Small intestine (tissue), 7 donors: ENCODE measurements around the gene ERGIC2. TPM values are rescaled to one million over a fixed set of nuclear protein-coding genes. Genes with fewer than 3 reads are reported as not detected.

Experiments used
- DNase-seq, 2 donors: peaks; one replicate each; pipeline versions ENCODE4 v3.0.0 to v3.0.0-alpha.2; 2013
- FAIRE-seq: peaks from 2 replicates; lab custom pipeline; 2012; peaks lifted over from hg19 to GRCh38; lab: Jason Lieb, UNC
- H3K27ac ChIP-seq, 3 donors: one replicate each; pipeline ENCODE4 v1.5.1; 2013; ENCODE audit warnings: low read length in 2 of 3, mild to moderate bottlenecking in 2 of 3, control low read depth in 1 of 3, inconsistent platforms in 1 of 3, low read depth in 1 of 3, moderate library complexity in 1 of 3
- H3K27me3 ChIP-seq, 3 donors: one replicate each; pipeline ENCODE4 v1.6.1; 2013; ENCODE audit warnings: low read length in 3 of 3, inconsistent platforms in 1 of 3; ENCODE audit not compliant: control insufficient read depth in 3 of 3, insufficient read depth in 3 of 3
- H3K36me3 ChIP-seq, 3 donors: one replicate each; pipeline ENCODE4 v1.6.1; 2013; ENCODE audit warnings: low read length in 3 of 3, inconsistent platforms in 1 of 3, low read depth in 1 of 3, mild to moderate bottlenecking in 1 of 3, moderate library complexity in 1 of 3; ENCODE audit not compliant: control insufficient read depth in 3 of 3, insufficient read depth in 2 of 3
- H3K4me1 ChIP-seq, 3 donors: one replicate each; pipeline ENCODE4 v1.6.1; 2013; ENCODE audit warnings: low read length in 2 of 3, inconsistent platforms in 1 of 3, low read depth in 1 of 3, mild to moderate bottlenecking in 1 of 3, moderate library complexity in 1 of 3; ENCODE audit not compliant: control insufficient read depth in 3 of 3, insufficient read depth in 2 of 3
- H3K4me3 ChIP-seq, 3 donors: one replicate each; pipeline ENCODE4 v1.5.1; 2013; ENCODE audit warnings: low read length in 3 of 3, control low read depth in 1 of 3, inconsistent platforms in 1 of 3, low read depth in 1 of 3, mild to moderate bottlenecking in 1 of 3, moderate library complexity in 1 of 3
- H3K9me3 ChIP-seq, 2 donors: one replicate each; pipeline ENCODE4 v1.6.1; 2013; ENCODE audit warnings: low read depth in 1 of 2, low read length in 1 of 2; ENCODE audit not compliant: control insufficient read depth in 2 of 2, insufficient read depth in 1 of 2
- WGBS, 3 donors: extraction: QIAGEN DNeasy Blood & Tissue Kit; methylation state at CpG; one replicate each; pipeline ENCODE4 v1.1.7; 2013; 5-methylcytosine and 5-hydroxymethylcytosine counted together
- polyA plus RNA-seq, 4 donors: library from polyadenylated mRNA; stranded (reverse) in 3 of 4; unstranded in 1 of 4; fragments of 200-250 nt in 3 of 4; fragments of 120-200 nt in 1 of 4; gene quantifications; one replicate each; pipeline versions ENCODE4 v1.2.1 to v1.2.3, GENCODE V29; 2013
- donor health status: healthy with polysubstance abuse.
- donor health status: control.
- donor health status: control.
- donor health status: Bipolar disorder and iron deficiency.
- donor health status: healthy.

Gene ERGIC2
- polyA plus RNA-seq, 4 donors: 10.8 to 59.9 (median 24.1) TPM

- 94 to 100% (median 96%) methylated on average over 1 of the region's 1 CpG for WGBS, 3 donors
These were observed 51.6 kb downstream of the ERGIC2 start for GRCh38 chr12:29329411-29329810.

DNA sequence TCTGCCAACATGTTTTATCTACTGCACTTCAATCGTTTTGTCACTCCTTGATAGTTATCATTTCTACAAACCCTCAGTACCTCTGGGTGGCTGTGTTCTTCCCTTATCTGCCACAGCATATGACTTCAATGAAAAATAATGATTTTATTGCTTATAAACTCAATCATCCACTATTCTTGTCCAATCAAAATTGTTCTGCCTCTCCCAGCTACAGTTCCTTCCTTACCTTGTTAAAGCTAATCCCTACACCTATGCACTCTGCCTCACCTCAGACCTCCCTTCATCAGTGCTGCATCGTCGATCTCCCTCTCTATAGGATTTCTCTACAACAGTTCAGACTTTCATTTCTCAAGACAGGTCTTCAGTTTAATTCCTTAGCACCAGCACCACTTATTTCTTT is 58.8 kb downstream of the ERGIC2 start:
- peaks cover 0 to 2% of the 10 kb centered on the region in 2 donors for H3K9me3 ChIP-seq
- WGBS, 3 donors: 14 to 70% (median 43%) methylated on average over 3 of the region's 3 CpGs
- no peaks in the 10 kb centered on the region for H3K27me3 ChIP-seq
- peak in 1 of 2 donors; percentile 67 for DNase-seq
- H3K4me1 ChIP-seq: peaks cover 0 to 5% (median 0%) of the 10 kb centered on the region in 3 donors
- no peak overlapping the region for H3K4me3 ChIP-seq
- no peak for FAIRE-seq
- peak overlapping the region in 1 of 3 donors; percentile 24 for H3K27ac ChIP-seq
- peaks cover 0 to 9% (median 0%) of the 10 kb centered on the region in 3 donors for H3K36me3 ChIP-seq

More at GRCh38 chr12:29329411-29329810, 51.6 kb downstream of the ERGIC2 start:
- DNase-seq: no peak
- no peak overlapping the region for H3K27ac ChIP-seq
- no peak overlapping the region for H3K4me3 ChIP-seq
- H3K9me3 ChIP-seq: no peaks in the 10 kb centered on the region
- no peaks in the 10 kb centered on the region for H3K27me3 ChIP-seq
- no peaks in the 10 kb centered on the region for H3K4me1 ChIP-seq
- FAIRE-seq: no peak
- H3K36me3 ChIP-seq: peaks cover 0 to 2% (median 0%) of the 10 kb centered on the region in 3 donors

DNA sequence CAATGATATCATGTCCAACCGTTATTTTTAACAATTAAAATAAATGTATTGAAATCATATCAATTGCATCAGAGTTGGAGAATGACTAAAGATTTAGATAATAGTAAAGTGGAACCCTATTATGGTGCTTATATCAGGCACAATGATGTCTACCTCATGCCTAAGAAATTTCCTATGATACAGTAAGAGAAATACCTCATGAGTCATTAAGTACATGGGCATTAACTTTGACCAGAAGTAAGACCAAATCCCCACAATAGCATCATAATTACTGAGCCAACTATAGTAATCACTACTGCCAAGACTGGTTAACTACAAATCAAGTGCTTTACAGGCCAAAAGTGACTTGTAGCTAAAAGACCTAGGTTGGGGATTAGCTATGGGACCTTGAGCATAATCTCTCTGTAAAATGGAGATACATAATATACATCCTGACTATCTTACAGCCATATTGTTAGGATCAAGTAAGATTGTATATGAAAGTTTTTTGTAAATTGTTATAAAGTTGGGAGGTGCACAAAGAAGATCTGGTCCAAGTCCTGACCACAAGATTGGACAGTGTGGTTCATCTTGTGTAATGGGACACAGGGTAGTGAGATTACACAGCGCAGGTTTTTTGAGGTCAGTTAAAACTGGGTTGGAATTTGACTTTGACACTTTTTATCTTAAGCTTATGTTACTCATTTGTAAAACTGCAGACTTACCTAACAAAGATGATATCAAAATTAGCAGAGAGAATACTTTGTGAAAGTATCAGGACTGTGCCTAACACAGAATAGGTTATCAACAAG is 60.5 kb downstream of the ERGIC2 start:
- H3K36me3 ChIP-seq: peaks cover 0 to 11% (median 0%) of the 10 kb centered on the region in 3 donors
- no peaks in the 10 kb centered on the region for H3K27me3 ChIP-seq
- peak overlapping the region in 1 of 3 donors; percentile 41 for H3K27ac ChIP-seq
- FAIRE-seq: no peak
- peaks cover 0 to 2% of the 10 kb centered on the region in 2 donors for H3K9me3 ChIP-seq
- DNase-seq: peak; percentile 13 to 31
- H3K4me1 ChIP-seq: peaks cover 0 to 5% (median 0%) of the 10 kb centered on the region in 3 donors
- H3K4me3 ChIP-seq: no peak overlapping the region
- 56 to 81% (median 59%) methylated on average over 2 of the region's 2 CpGs for WGBS, 3 donors

DNA sequence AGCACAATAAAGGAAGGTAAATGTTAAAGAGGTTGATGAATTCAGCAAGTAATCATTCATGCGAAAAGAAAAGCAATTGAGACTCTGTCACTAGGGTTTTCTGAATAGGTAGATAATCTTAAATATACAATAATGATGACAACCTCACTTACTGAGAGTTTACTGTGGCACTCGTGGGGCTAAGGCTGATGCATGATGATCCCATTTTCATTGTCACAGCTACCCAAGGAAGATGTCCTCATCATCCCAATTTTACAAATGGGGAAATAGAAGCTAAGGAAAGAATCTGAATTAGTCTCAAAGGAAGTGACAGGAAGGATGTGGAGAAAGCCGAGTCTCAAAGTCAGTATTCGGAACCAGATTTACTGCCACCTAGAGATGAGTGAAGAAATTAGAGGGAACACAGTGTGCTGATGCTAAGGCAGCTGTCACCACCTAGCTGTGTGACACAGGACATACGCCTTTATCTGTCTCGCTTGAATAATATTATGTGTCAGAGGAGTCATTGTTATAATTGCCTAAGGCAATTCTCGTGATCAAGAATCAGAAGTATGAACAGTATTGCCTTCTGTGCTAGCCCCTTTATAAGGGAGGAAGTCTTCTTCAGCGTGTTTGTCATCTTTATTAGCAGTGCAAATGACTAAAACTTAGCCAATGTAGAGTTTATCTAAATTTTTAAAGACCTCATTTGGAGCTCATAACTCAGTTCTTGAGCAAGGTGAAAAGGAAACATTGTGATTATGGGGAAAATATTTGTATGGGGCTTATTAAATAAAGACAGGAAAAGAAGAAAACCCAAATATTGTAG is 63.2 kb downstream of the ERGIC2 start:
- WGBS, 3 donors: 23 to 31% (median 27%) methylated on average over 8 of the region's 8 CpGs
- H3K9me3 ChIP-seq: no peaks in the 10 kb centered on the region
- no peak overlapping the region for H3K4me3 ChIP-seq
- FAIRE-seq: no peak
- H3K27ac ChIP-seq: no peak overlapping the region
- peaks cover 0 to 5% (median 0%) of the 10 kb centered on the region in 3 donors for H3K4me1 ChIP-seq
- H3K36me3 ChIP-seq: peaks cover 0 to 3% (median 0%) of the 10 kb centered on the region in 3 donors
- no peaks in the 10 kb centered on the region for H3K27me3 ChIP-seq
- peak; percentile 80 to 87 for DNase-seq

GRCh38 chr12:29316752-29317151 is 64.2 kb downstream of the ERGIC2 start:
- Histone ChIP-seq H3K9me3 (no peaks in the 10 kb centered on the region), H3K4me3 (no peak overlapping the region), H3K36me3 (peaks cover 0 to 3% (median 2%) of the 10 kb centered on the region in 3 donors), H3K27ac (no peak overlapping the region), H3K4me1 (peaks cover 0 to 5% (median 0%) of the 10 kb centered on the region in 3 donors), H3K27me3 (no peaks in the 10 kb centered on the region)
- FAIRE-seq (no peak), DNase-seq (peak in 1 of 2 donors; percentile 13)
- 41 to 61% (median 51%) methylated on average over 4 of the region's 4 CpGs for WGBS, 3 donors

- no peak for DNase-seq
- Histone ChIP-seq H3K36me3 (peaks cover 0 to 3% (median 2%) of the 10 kb centered on the region in 3 donors), H3K9me3 (no peaks in the 10 kb centered on the region), H3K4me3 (no peak overlapping the region), H3K4me1 (peaks cover 0 to 5% (median 0%) of the 10 kb centered on the region in 3 donors), H3K27ac (no peak overlapping the region), H3K27me3 (no peaks in the 10 kb centered on the region)
- FAIRE-seq: no peak
- WGBS, 3 donors: 51 to 80% (median 67%) methylated on average over 2 of the region's 2 CpGs
These were observed 66.6 kb downstream of the ERGIC2 start for GRCh38 chr12:29314416-29314815.

- no peaks in the 10 kb centered on the region for H3K4me1 ChIP-seq
- no peak overlapping the region for H3K27ac ChIP-seq
- H3K4me3 ChIP-seq: no peak overlapping the region
- no peaks in the 10 kb centered on the region for H3K27me3 ChIP-seq
- peaks cover 0 to 3% (median 0%) of the 10 kb centered on the region in 3 donors for H3K36me3 ChIP-seq
- 27 to 77% (median 61%) methylated on average over 4 of the region's 4 CpGs for WGBS, 3 donors
- FAIRE-seq (no peak), DNase-seq (peak in 1 of 2 donors; percentile 16)
- H3K9me3 ChIP-seq: no peaks in the 10 kb centered on the region
These were observed 70.1 kb downstream of the ERGIC2 start for GRCh38 chr12:29310899-29311298.

DNA sequence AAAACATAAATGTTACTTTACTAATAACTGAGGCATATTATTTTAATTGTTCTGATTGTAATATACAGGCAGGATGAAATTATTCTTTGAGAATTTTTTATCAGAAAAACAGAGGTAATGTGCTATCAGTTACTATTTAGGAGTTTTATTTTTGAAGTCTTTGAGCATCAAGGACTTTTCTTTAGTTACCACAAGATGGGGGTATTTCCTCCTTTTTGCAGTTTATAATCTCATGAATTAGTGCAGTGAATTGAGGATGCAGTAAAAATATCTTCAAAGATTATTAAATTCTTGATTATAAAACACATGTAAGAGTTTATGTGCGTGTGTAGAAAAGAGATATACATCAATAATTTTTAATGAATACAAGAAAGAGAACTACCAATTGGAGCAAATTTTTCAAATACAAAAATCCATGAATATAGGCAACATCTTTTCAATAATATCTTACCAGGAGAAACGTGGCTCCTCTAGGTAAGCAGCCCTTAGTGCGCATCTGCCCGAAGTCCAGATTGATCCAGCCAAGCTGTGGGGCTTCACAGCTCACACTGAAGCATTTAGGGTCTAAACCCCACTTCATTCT is 71.6 kb downstream of the ERGIC2 start:
- H3K4me3 ChIP-seq: no peak overlapping the region
- DNase-seq (no peak), FAIRE-seq (no peak)
- H3K27me3 ChIP-seq: no peaks in the 10 kb centered on the region
- peaks cover 0 to 3% (median 0%) of the 10 kb centered on the region in 3 donors for H3K36me3 ChIP-seq
- no peaks in the 10 kb centered on the region for H3K9me3 ChIP-seq
- H3K4me1 ChIP-seq: no peaks in the 10 kb centered on the region
- 68 to 89% (median 88%) methylated on average over 4 of the region's 4 CpGs for WGBS, 3 donors
- H3K27ac ChIP-seq: no peak overlapping the region
